HepG2 (cell line): Measurements from ENCODE around the gene TNNT3. TPM values are rescaled to one million over a fixed set of nuclear protein-coding genes. Genes with fewer than 3 reads are reported as not detected.

Source experiments
- CEBPB ChIP-seq: IDR thresholded peaks from 2 replicates; pipeline ENCODE4 v1.6.1; 2011; ENCODE audit warnings: low read depth, low read length, improper control_type of control experiment, borderline replicate concordance
- GATAD1 ChIP-seq: IDR thresholded peaks from 2 replicates; pipeline ENCODE4 v1.6.1; 2016; ENCODE audit warnings: missing genetic modification reagents, missing compliant biosample characterization
- HNRNPUL1 ChIP-seq: fragments of 200-400 bp; formaldehyde crosslinking; IDR thresholded peaks from 2 replicates; pipeline ENCODE4 v1.6.1; 2017; ENCODE audit warnings: low read depth, mild to moderate bottlenecking, low read length, moderate library complexity
- PCBP2 ChIP-seq: fragments of 200-400 bp; formaldehyde crosslinking; optimal IDR thresholded peaks from 2 replicates; pipeline ENCODE3; 2018; ENCODE audit warnings: low read length, low read depth; ENCODE audit not compliant: poor library complexity, severe bottlenecking
- SCMH1 ChIP-seq: sonication (generic); formaldehyde crosslinking; IDR thresholded peaks from 2 replicates; pipeline ENCODE4 v1.9.0; 2021; ENCODE audit warnings: missing genetic modification reagents, mild to moderate bottlenecking, borderline replicate concordance
- TBX2 ChIP-seq: sonication (generic); formaldehyde crosslinking; IDR thresholded peaks from 2 replicates; pipeline ENCODE4 v1.5.0; 2020; ENCODE audit warnings: missing genetic modification reagents, mild to moderate bottlenecking, borderline replicate concordance
- THAP11 ChIP-seq: IDR thresholded peaks from 2 replicates; pipeline ENCODE4 v1.6.1; 2016; ENCODE audit warnings: missing biosample characterization, missing genetic modification reagents
- ZNF331 ChIP-seq: sonication (generic); formaldehyde crosslinking; IDR thresholded peaks from 2 replicates; pipeline ENCODE4 v1.4.0; 2020; ENCODE audit warnings: missing genetic modification reagents
- ZNF549 ChIP-seq: sonication (generic); formaldehyde crosslinking; IDR thresholded peaks from 2 replicates; pipeline ENCODE4 v1.5.0; 2020; ENCODE audit warnings: missing genetic modification reagents
- ZNF607 ChIP-seq: sonication (generic); formaldehyde crosslinking; IDR thresholded peaks from 2 replicates; pipeline ENCODE4 v1.5.1; 2020; ENCODE audit warnings: missing genetic modification reagents, mild to moderate bottlenecking, borderline replicate concordance
- polyA plus RNA-seq, 8 experiments: library from polyadenylated mRNA; depleted of rRNA in 3 of 8; stranded (reverse) in 7 of 8; unstranded in 1 of 8; fragments of >200 nt; fragmentation: Illumina TruSeq in 4 of 8; extraction: Trizol in 4 of 8; gene quantifications; 2 replicates each; pipeline versions ENCODE4 v1.2.1 to v1.2.3, GENCODE V29; 2011 to 2016; ENCODE audit warnings: low read depth in 4 of 8, missing spikeins in 1 of 8, mixed read lengths in 1 of 8; ENCODE audit not compliant: insufficient read depth in 1 of 8
- total RNA-seq, 5 experiments: library from RNA; depleted of rRNA; stranded (reverse); fragments of >200 nt; fragmentation: Illumina TruSeq; extraction: Trizol; gene quantifications; 2 replicates each; pipeline ENCODE4 v1.2.3, GENCODE V29; 2016; ENCODE audit warnings: low read depth in 1 of 5
- TF ChIP-seq, protein P1 (sequence below): sonication (generic); formaldehyde crosslinking; IDR thresholded peaks from 2 replicates; pipeline ENCODE4 v1.5.0; 2020; ENCODE audit warnings: mild to moderate bottlenecking, missing genetic modification reagents
- TF ChIP-seq, protein P2 (sequence below): sonication (generic); formaldehyde crosslinking; IDR thresholded peaks from 2 replicates; pipeline ENCODE4 v1.4.0; 2020; ENCODE audit warnings: mild to moderate bottlenecking, missing genetic modification reagents
- TF ChIP-seq, protein P3 (sequence below): sonication (generic); formaldehyde crosslinking; conservative IDR thresholded peaks from 2 replicates; pipeline ENCODE4 v1.8.0; 2022; ENCODE audit warnings: low read depth, missing genetic modification reagents
- TF ChIP-seq, protein P4 (sequence below): sonication (generic); formaldehyde crosslinking; IDR thresholded peaks from 2 replicates; pipeline ENCODE4 v1.8.1; 2023; ENCODE audit warnings: mild to moderate bottlenecking, missing genetic modification reagents
- TF ChIP-seq, protein P5 (sequence below), 2 experiments: IDR thresholded peaks; 2 replicates each; pipeline ENCODE4 v1.6.1; 2011 to 2012; ENCODE audit warnings: low read length in 2 of 2, borderline replicate concordance in 1 of 2, low read depth in 1 of 2, mild to moderate bottlenecking in 1 of 2, moderate library complexity in 1 of 2
- TF ChIP-seq, protein P6 (sequence below): IDR thresholded peaks from 2 replicates; pipeline ENCODE4 v1.6.1; 2016; ENCODE audit warnings: missing compliant biosample characterization, missing genetic modification reagents, borderline replicate concordance

The TNNT3 gene
- total and polyA plus RNA-seq, 2 of the 13 experiments (the other 11 are each of a cell fraction or from before 2014, with no cell fraction given): not detected

DNA sequence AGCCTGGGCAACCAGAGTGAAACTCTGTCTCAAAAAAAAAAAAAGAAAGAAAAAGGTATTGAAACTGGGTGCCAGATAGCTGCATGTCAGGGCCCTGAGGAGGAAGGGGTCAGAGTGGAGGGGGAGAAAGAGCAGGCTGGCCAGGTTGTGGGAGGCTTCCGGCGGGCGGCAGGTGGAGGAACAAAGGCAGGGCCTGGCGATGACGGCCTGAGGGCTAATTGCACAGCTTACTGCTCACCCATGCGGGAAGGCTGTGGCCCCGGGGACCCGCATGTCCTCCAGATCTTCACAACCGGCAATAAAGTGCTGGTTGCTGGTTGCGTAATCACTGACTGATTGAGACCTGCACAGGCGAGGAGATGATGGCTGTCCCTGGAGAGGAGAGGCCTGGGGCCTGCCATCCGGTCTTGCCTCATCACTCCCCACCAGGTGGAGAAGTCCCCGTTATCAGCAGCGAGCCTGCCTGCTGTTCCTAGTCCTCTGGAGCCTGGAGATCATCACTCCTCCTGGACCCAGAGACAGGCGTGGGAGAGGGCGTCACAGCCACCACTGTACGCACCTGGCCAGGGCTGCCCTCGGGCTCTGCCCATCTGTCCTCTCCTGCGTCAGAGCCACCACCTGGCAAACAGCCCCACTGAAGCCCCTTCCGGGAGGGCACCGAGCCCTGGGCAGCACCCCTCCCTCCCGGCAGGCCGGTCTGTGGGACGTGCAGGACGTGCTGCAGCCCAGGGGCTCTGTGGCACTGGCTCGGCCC lies 59.4 kb downstream of the TNNT3 start (continued):
- TF ChIP-seq, protein P1, sequence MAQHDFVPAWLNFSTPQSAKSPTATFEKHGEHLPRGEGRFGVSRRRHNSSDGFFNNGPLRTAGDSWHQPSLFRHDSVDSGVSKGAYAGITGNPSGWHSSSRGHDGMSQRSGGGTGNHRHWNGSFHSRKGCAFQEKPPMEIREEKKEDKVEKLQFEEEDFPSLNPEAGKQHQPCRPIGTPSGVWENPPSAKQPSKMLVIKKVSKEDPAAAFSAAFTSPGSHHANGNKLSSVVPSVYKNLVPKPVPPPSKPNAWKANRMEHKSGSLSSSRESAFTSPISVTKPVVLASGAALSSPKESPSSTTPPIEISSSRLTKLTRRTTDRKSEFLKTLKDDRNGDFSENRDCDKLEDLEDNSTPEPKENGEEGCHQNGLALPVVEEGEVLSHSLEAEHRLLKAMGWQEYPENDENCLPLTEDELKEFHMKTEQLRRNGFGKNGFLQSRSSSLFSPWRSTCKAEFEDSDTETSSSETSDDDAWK (CRISPR knock-in tag): no peak
- TF ChIP-seq THAP11 (0 out of 2 replicates have a peak, but pooled peaks have one; percentile 26), SCMH1 (no peak), ZNF549 (CRISPR knock-in tag) (no peak), CEBPB (peak; percentile 70), TBX2 (CRISPR knock-in tag) (no peak), ZNF607 (CRISPR knock-in tag) (no peak), HNRNPUL1 (no peak), GATAD1 (CRISPR knock-in tag) (no peak), PCBP2 (no peak), ZNF331 (CRISPR knock-in tag) (peak; percentile 33; the same call in 1 of the 2 replicates)
- TF ChIP-seq, protein P2, sequence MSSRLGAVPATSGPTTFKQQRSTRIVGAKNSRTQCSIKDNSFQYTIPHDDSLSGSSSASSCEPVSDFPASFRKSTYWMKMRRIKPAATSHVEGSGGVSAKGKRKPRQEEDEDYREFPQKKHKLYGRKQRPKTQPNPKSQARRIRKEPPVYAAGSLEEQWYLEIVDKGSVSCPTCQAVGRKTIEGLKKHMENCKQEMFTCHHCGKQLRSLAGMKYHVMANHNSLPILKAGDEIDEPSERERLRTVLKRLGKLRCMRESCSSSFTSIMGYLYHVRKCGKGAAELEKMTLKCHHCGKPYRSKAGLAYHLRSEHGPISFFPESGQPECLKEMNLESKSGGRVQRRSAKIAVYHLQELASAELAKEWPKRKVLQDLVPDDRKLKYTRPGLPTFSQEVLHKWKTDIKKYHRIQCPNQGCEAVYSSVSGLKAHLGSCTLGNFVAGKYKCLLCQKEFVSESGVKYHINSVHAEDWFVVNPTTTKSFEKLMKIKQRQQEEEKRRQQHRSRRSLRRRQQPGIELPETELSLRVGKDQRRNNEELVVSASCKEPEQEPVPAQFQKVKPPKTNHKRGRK (CRISPR knock-in tag): no peak
- TF ChIP-seq, protein P3, sequence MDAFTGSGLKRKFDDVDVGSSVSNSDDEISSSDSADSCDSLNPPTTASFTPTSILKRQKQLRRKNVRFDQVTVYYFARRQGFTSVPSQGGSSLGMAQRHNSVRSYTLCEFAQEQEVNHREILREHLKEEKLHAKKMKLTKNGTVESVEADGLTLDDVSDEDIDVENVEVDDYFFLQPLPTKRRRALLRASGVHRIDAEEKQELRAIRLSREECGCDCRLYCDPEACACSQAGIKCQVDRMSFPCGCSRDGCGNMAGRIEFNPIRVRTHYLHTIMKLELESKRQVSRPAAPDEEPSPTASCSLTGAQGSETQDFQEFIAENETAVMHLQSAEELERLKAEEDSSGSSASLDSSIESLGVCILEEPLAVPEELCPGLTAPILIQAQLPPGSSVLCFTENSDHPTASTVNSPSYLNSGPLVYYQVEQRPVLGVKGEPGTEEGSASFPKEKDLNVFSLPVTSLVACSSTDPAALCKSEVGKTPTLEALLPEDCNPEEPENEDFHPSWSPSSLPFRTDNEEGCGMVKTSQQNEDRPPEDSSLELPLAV: no peak
- TF ChIP-seq, protein P4, sequence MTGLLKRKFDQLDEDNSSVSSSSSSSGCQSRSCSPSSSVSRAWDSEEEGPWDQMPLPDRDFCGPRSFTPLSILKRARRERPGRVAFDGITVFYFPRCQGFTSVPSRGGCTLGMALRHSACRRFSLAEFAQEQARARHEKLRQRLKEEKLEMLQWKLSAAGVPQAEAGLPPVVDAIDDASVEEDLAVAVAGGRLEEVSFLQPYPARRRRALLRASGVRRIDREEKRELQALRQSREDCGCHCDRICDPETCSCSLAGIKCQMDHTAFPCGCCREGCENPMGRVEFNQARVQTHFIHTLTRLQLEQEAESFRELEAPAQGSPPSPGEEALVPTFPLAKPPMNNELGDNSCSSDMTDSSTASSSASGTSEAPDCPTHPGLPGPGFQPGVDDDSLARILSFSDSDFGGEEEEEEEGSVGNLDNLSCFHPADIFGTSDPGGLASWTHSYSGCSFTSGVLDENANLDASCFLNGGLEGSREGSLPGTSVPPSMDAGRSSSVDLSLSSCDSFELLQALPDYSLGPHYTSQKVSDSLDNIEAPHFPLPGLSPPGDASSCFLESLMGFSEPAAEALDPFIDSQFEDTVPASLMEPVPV (CRISPR knock-in tag): no peak
- TF ChIP-seq, protein P5, sequence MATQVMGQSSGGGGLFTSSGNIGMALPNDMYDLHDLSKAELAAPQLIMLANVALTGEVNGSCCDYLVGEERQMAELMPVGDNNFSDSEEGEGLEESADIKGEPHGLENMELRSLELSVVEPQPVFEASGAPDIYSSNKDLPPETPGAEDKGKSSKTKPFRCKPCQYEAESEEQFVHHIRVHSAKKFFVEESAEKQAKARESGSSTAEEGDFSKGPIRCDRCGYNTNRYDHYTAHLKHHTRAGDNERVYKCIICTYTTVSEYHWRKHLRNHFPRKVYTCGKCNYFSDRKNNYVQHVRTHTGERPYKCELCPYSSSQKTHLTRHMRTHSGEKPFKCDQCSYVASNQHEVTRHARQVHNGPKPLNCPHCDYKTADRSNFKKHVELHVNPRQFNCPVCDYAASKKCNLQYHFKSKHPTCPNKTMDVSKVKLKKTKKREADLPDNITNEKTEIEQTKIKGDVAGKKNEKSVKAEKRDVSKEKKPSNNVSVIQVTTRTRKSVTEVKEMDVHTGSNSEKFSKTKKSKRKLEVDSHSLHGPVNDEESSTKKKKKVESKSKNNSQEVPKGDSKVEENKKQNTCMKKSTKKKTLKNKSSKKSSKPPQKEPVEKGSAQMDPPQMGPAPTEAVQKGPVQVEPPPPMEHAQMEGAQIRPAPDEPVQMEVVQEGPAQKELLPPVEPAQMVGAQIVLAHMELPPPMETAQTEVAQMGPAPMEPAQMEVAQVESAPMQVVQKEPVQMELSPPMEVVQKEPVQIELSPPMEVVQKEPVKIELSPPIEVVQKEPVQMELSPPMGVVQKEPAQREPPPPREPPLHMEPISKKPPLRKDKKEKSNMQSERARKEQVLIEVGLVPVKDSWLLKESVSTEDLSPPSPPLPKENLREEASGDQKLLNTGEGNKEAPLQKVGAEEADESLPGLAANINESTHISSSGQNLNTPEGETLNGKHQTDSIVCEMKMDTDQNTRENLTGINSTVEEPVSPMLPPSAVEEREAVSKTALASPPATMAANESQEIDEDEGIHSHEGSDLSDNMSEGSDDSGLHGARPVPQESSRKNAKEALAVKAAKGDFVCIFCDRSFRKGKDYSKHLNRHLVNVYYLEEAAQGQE (IDR thresholded peaks at IDR 0.05; ENCODE audit: borderline replicate concordance in 1 of 2, low read depth in 1 of 2, low read length in 2 of 2): no peak
- TF ChIP-seq, protein P6, sequence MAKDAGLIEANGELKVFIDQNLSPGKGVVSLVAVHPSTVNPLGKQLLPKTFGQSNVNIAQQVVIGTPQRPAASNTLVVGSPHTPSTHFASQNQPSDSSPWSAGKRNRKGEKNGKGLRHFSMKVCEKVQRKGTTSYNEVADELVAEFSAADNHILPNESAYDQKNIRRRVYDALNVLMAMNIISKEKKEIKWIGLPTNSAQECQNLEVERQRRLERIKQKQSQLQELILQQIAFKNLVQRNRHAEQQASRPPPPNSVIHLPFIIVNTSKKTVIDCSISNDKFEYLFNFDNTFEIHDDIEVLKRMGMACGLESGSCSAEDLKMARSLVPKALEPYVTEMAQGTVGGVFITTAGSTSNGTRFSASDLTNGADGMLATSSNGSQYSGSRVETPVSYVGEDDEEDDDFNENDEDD (CRISPR knock-in tag): no peak
